Thoracic aorta (tissue), 2 donors: Measurements from ENCODE around the gene POLK. TPM values are rescaled to one million over a fixed set of nuclear protein-coding genes. Genes with fewer than 3 reads are reported as not detected.

ENCODE experiments used
- ATAC-seq: fragments of 150-250 bp; one replicate; pipeline ENCODE4 v1.8.0; 2017; ENCODE audit warnings: low read depth; ENCODE audit not compliant: insufficient number of reproducible peaks, low FRiP score
- DNase-seq: peaks from one replicate; pipeline ENCODE4 v3.0.0-alpha.2; 2020; ENCODE audit warnings: low spot score
- H3K27ac ChIP-seq, 2 donors: fragments of 200-600 bp; sonication (generic); 1 replicate in 1 of 2; 2 replicates in 1 of 2; pipeline ENCODE4 v1.5.1; 2016; ENCODE audit warnings: mild to moderate bottlenecking in 2 of 2, moderate library complexity in 2 of 2
- H3K27me3 ChIP-seq: fragments of 200-600 bp; sonication (generic); replicated peaks from 2 replicates; pipeline ENCODE4 v1.6.0; 2016; ENCODE audit warnings: mild to moderate bottlenecking; ENCODE audit not compliant: insufficient read depth
- H3K36me3 ChIP-seq: fragments of 200-600 bp; sonication (generic); one replicate; pipeline ENCODE4 v1.5.1; 2016
- H3K4me1 ChIP-seq, 2 donors: fragments of 200-600 bp; sonication (generic); 1 replicate in 1 of 2; 2 replicates in 1 of 2; pipeline versions ENCODE4 v1.5.1 to v1.6.0; 2016; ENCODE audit warnings: low read depth in 2 of 2, mild to moderate bottlenecking in 1 of 2; ENCODE audit not compliant: control insufficient read depth in 1 of 2
- H3K4me3 ChIP-seq: fragments of 200-600 bp; sonication (generic); 2 replicates; pipeline ENCODE4 v1.5.1; 2016; ENCODE audit warnings: mild to moderate bottlenecking
- H3K9me3 ChIP-seq: fragments of 200-600 bp; sonication (generic); 2 replicates; pipeline ENCODE4 v1.5.1; 2016
- CTCF ChIP-seq: fragments of 200-600 bp; sonication (generic); IDR thresholded peaks from one replicate; pipeline ENCODE4 v1.5.1; 2019; ENCODE audit warnings: antibody characterized with exemption
- total RNA-seq, 2 donors: library from RNA; depleted of rRNA; stranded (reverse); fragments of >200 nt; gene quantifications; one replicate each; pipeline versions ENCODE4 v1.1.0 to v1.2.3, GENCODE V29; 2016

Gene POLK
- total RNA-seq, 2 donors from 2014 or later: 48.2 to 51.4 TPM

- H3K27ac ChIP-seq: no peak overlapping the region
- DNase-seq: no peak
- no peak for TF ChIP-seq CTCF
- H3K4me1 ChIP-seq: no peaks in the 10 kb centered on the region
- no peak for ATAC-seq
- peaks cover 10% of the 10 kb centered on the region for H3K36me3 ChIP-seq
- H3K4me3 ChIP-seq: no peak overlapping the region
- no peaks in the 10 kb centered on the region for H3K9me3 ChIP-seq
- H3K27me3 ChIP-seq: no peaks in the 10 kb centered on the region
These were observed 73.0 kb downstream of the POLK start for GRCh38 chr5:75584641-75585040.

GRCh38 chr5:75588666-75589065 is 77.0 kb downstream of the POLK start:
- DNase-seq (no peak), ATAC-seq (no peak)
- H3K27me3 ChIP-seq: no peaks in the 10 kb centered on the region
- no peak overlapping the region for H3K4me3 ChIP-seq
- H3K27ac ChIP-seq: no peak overlapping the region
- no peak for TF ChIP-seq CTCF
- no peaks in the 10 kb centered on the region for H3K9me3 ChIP-seq
- peaks cover 8% of the 10 kb centered on the region for H3K36me3 ChIP-seq
- H3K4me1 ChIP-seq: no peaks in the 10 kb centered on the region

GRCh38 chr5:75600535-75600934 is 88.8 kb downstream of the POLK start:
- no peaks in the 10 kb centered on the region for H3K27me3 ChIP-seq
- peaks cover 9% of the 10 kb centered on the region for H3K36me3 ChIP-seq
- H3K9me3 ChIP-seq: no peaks in the 10 kb centered on the region
- no peak overlapping the region for H3K27ac ChIP-seq
- no peak for TF ChIP-seq CTCF
- ATAC-seq (no peak), DNase-seq (no peak)
- no peaks in the 10 kb centered on the region for H3K4me1 ChIP-seq
- no peak overlapping the region for H3K4me3 ChIP-seq

- DNase-seq (no peak), ATAC-seq (no peak)
- Histone ChIP-seq H3K4me1 (no peaks in the 10 kb centered on the region), H3K4me3 (no peak overlapping the region), H3K36me3 (peaks cover 9% of the 10 kb centered on the region), H3K9me3 (no peaks in the 10 kb centered on the region), H3K27ac (no peak overlapping the region), H3K27me3 (no peaks in the 10 kb centered on the region)
- TF ChIP-seq CTCF: no peak
These were observed 89.9 kb downstream of the POLK start for GRCh38 chr5:75601567-75601966.

- H3K4me3 ChIP-seq: no peak overlapping the region
- no peaks in the 10 kb centered on the region for H3K27me3 ChIP-seq
- H3K9me3 ChIP-seq: no peaks in the 10 kb centered on the region
- TF ChIP-seq CTCF: no peak
- H3K4me1 ChIP-seq: no peaks in the 10 kb centered on the region
- no peak for ATAC-seq
- H3K27ac ChIP-seq: no peak overlapping the region
- H3K36me3 ChIP-seq: peaks cover 9% of the 10 kb centered on the region
- DNase-seq: no peak
These were observed 90.3 kb downstream of the POLK start for GRCh38 chr5:75601996-75602395.
